Hepatocyte (in vitro differentiated cells): ENCODE results near the gene CDS2. TPM values are rescaled to one million over a fixed set of nuclear protein-coding genes. Genes with fewer than 3 reads are reported as not detected.

Source experiments
- DNase-seq: peaks from one replicate; pipeline ENCODE4 v3.0.0-alpha.2; 2016; ENCODE audit warnings: low spot score
- H2AFZ ChIP-seq: fragments of 200-600 bp; sonication (generic); 2 replicates; pipeline ENCODE4 v1.6.0; 2016; ENCODE audit warnings: antibody characterized with exemption, mild to moderate bottlenecking
- H3K27ac ChIP-seq: fragments of 200-600 bp; sonication (generic); 2 replicates; pipeline ENCODE4 v1.5.1; 2016; ENCODE audit warnings: mild to moderate bottlenecking
- H3K27me3 ChIP-seq: fragments of 200-600 bp; sonication (generic); 2 replicates; pipeline ENCODE4 v1.6.1; 2016
- H3K36me3 ChIP-seq: fragments of 200-600 bp; sonication (generic); replicated peaks from 2 replicates; pipeline ENCODE4 v1.5.1; 2016; ENCODE audit warnings: low read depth; ENCODE audit not compliant: insufficient read depth
- H3K4me1 ChIP-seq: fragments of 200-600 bp; sonication (generic); 2 replicates; pipeline ENCODE4 v1.5.1; 2016; ENCODE audit warnings: mild to moderate bottlenecking, moderate library complexity; ENCODE audit not compliant: insufficient read depth
- H3K4me2 ChIP-seq: fragments of 200-600 bp; sonication (generic); 2 replicates; pipeline ENCODE4 v1.6.0; 2016
- H3K4me3 ChIP-seq: fragments of 200-600 bp; sonication (generic); 2 replicates; pipeline ENCODE4 v1.5.1; 2016; ENCODE audit warnings: mild to moderate bottlenecking
- H3K79me2 ChIP-seq: fragments of 200-600 bp; sonication (generic); 2 replicates; pipeline ENCODE4 v1.6.0; 2017; ENCODE audit warnings: mild to moderate bottlenecking
- H3K9me2 ChIP-seq: fragments of 200-600 bp; sonication (generic); replicated peaks from 2 replicates; pipeline ENCODE4 v1.6.0; 2017; ENCODE audit warnings: mild to moderate bottlenecking; ENCODE audit not compliant: insufficient read depth
- H3K9me3 ChIP-seq: fragments of 200-600 bp; sonication (generic); 2 replicates; pipeline ENCODE4 v1.5.1; 2016; ENCODE audit warnings: low read depth, mild to moderate bottlenecking
- H4K20me1 ChIP-seq: fragments of 200-600 bp; sonication (generic); 2 replicates; pipeline ENCODE4 v1.6.0; 2016; ENCODE audit warnings: mild to moderate bottlenecking; ENCODE audit not compliant: insufficient read depth, poor library complexity, severe bottlenecking
- CTCF ChIP-seq: fragments of 200-600 bp; sonication (generic); IDR thresholded peaks from 2 replicates; pipeline ENCODE4 v1.5.1; 2016; ENCODE audit warnings: antibody characterized with exemption, mild to moderate bottlenecking; ENCODE audit not compliant: poor library complexity
- EZH2 ChIP-seq: fragments of 200-600 bp; sonication (generic); IDR thresholded peaks from 2 replicates; pipeline ENCODE4 v1.6.1; 2016; ENCODE audit warnings: antibody characterized with exemption, mild to moderate bottlenecking, borderline replicate concordance
- EZH2phosphoT487 ChIP-seq: fragments of 200-600 bp; sonication (generic); IDR thresholded peaks from one replicate; pipeline ENCODE4 v1.6.1; 2018; ENCODE audit warnings: antibody characterized with exemption, mild to moderate bottlenecking, low read depth, moderate library complexity; ENCODE audit not compliant: unreplicated experiment, severe bottlenecking
- WGBS: methylation state at CpG from one replicate; pipeline ENCODE4 v1.1.6; 2016; ENCODE audit warnings: low lambda C conversion rate; ENCODE audit errors: missing lambda C conversion rate; 5-methylcytosine and 5-hydroxymethylcytosine counted together
- polyA plus RNA-seq: library from polyadenylated mRNA; unstranded; fragments of >200 nt; fragmentation: Nextera tagmentation; extraction: Ambion mirVana; gene quantifications from 2 replicates; pipeline ENCODE4 v1.2.1, GENCODE V29; 2016
- total RNA-seq: library from RNA; depleted of rRNA; stranded (reverse); fragments of >200 nt; gene quantifications from 2 replicates; pipeline ENCODE4 v1.2.3, GENCODE V29; 2014

Gene CDS2
- total and polyA plus RNA-seq, 2 experiments from 2014 or later: 27.0 to 48.9 TPM

DNA sequence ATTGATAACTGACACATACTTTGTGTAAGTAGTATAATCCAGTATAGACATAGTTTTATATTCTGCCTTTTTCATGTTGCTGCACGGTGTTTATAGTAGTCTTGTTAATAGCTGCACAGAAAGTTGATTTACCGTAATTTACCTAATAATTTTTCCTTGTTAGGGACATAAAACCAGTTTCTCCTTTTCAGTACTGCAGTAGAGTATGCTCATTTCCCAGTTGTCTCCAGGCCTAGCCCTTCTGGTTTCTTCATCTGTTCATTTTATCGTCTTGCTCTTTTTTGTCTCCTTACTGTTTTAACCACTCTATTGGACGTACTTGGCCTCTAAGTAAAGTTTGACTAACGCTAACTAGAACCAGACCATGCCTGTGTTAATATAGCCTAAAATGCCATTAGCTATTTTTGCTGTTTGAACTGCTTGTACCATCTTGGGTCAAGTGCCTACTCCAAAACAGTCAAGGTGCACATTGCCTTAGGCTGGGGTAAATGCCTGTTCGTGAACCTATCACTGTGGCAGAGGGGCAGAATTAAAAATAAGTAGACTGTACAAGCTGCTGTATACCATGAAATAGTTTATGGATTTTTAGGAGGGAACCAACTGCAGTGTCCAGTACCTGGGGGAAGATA, 34.8 kb downstream of the CDS2 start:
- no peak overlapping the region for H3K4me2 ChIP-seq
- H3K9me3 ChIP-seq: no peaks in the 10 kb centered on the region
- no peak for DNase-seq
- TF ChIP-seq EZH2: no peak
- no peak for TF ChIP-seq CTCF
- TF ChIP-seq EZH2phosphoT487: no peak
- no peak overlapping the region for H3K27ac ChIP-seq
- no peak overlapping the region for H3K4me3 ChIP-seq
- H3K79me2 ChIP-seq: peaks cover 89% of the 10 kb centered on the region
- H3K9me2 ChIP-seq: no peaks in the 10 kb centered on the region
- peaks cover 15% of the 10 kb centered on the region for H4K20me1 ChIP-seq
- H2AFZ ChIP-seq: no peak overlapping the region
- no peaks in the 10 kb centered on the region for H3K4me1 ChIP-seq
- no peaks in the 10 kb centered on the region for H3K36me3 ChIP-seq
- WGBS: 86% methylated on average over 6 of the region's 6 CpGs
- H3K27me3 ChIP-seq: no peaks in the 10 kb centered on the region

GRCh38 chr20:5164645-5165625, 38.1 kb downstream of the CDS2 start:
- no peaks in the 10 kb centered on the region for H3K9me2 ChIP-seq
- H3K4me3 ChIP-seq: no peak overlapping the region
- H2AFZ ChIP-seq: no peak overlapping the region
- H3K27me3 ChIP-seq: no peaks in the 10 kb centered on the region
- peaks cover 4% of the 10 kb centered on the region for H3K4me1 ChIP-seq
- H3K36me3 ChIP-seq: no peaks in the 10 kb centered on the region
- TF ChIP-seq CTCF (no peak), EZH2phosphoT487 (no peak), EZH2 (no peak)
- no peaks in the 10 kb centered on the region for H3K9me3 ChIP-seq
- H3K79me2 ChIP-seq: peaks cover 92% of the 10 kb centered on the region
- no peak overlapping the region for H3K4me2 ChIP-seq
- H4K20me1 ChIP-seq: peaks cover 19% of the 10 kb centered on the region
- DNase-seq: no peak
- WGBS: 79% methylated on average over 13 of the region's 13 CpGs
- no peak overlapping the region for H3K27ac ChIP-seq

DNA sequence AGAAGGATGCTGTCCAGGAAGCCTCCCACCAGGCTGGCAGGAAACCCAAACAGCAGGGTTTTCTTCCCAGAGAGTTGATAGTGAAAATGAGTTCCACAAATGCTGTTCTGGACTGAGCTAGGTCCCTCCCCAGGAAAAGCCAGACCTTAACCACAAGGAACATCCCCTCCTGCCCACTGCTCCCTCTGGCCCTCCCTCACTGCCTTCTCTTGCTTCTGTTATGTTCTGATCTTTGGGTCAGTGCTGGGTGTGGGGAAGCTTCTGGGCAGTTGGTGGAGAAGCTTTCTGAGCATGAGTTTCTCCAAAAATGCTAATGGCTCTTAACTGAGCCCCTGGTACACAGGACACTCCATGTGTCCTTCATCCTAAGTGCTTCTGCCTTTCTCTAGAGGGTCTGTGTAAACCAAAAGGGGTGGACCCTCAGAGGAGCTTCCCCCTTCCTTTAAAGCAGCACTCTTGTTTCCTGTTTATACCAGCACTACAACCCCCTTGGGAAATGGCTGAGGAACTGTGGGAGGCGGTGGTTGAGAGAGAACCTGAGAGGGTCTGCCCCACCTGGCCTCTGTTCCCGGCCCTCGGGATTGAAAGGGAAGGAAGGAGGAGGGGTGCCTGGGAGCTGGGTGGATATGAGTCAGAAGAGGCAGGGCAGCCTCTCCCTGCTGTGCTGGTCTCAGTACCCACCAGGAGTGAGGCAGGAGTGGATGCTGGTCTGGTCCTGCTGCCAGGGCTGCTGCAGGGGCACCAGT, 42.0 kb downstream of the CDS2 start:
- Histone ChIP-seq H3K4me2 (no peak overlapping the region), H3K4me1 (peaks cover 4% of the 10 kb centered on the region), H4K20me1 (peaks cover 22% of the 10 kb centered on the region), H3K9me2 (no peaks in the 10 kb centered on the region), H3K4me3 (no peak overlapping the region), H3K79me2 (peaks cover 88% of the 10 kb centered on the region), H3K27ac (no peak overlapping the region), H2AFZ (no peak overlapping the region), H3K36me3 (no peaks in the 10 kb centered on the region), H3K27me3 (no peaks in the 10 kb centered on the region), H3K9me3 (no peaks in the 10 kb centered on the region)
- DNase-seq: peak; percentile 52
- TF ChIP-seq EZH2phosphoT487 (no peak), EZH2 (no peak), CTCF (no peak)
- 23% methylated on average over 3 of the region's 3 CpGs for WGBS
